ENCODE measurements around the gene SLC25A19. TPM values are rescaled to one million over a fixed set of nuclear protein-coding genes. Genes with fewer than 3 reads are reported as not detected.

SLC25A19 gene
- total and polyA plus RNA-seq, 9 of the 15 experiments (the other 6 are each of a cell fraction or from before 2014, with no cell fraction given), result 33.4 to 76.6 (median 55.3) TPM

DNA sequence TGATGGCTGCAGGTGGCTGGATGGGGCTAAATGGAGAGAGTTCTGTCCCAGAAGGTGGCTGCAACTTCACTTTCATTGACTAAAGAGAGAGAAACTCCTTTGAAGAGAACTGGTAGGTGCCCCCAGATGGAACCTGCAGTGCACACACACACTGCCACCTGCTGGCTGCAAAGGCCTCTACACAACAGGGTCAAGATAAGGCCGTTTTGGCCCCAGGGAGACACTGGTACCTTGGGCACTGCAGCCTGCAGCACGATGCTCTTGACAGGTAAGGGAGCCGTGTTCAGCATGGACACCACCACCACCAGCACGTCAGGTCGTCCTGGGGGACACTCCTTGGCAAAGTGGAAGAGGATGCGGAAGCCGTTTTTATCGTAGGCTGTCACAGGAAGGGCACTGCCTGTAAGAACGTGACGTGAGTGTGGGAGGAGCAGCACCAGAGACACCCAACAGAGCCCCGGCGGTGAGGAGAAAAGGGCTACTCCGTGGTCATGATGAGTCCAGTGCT is 50.5 kb downstream of the SLC25A19 start:
- FAIRE-seq (peak; percentile 90), ATAC-seq (peak; percentile 81), DNase-seq (ENCODE audit: extremely low read depth in 1 of 4, low spot score in 3 of 4) (peak; percentile 69 to 80 (median 76))
- H2AFZ ChIP-seq (ENCODE audit: low read depth, low read length), result no peak overlapping the region
- no peak overlapping the region for H3K4me3 ChIP-seq
- intact Hi-C loops (cut with micrococcal nuclease) (loop anchor here (5.0 kb wide), 1 partner anchor 126 kb away; no protein-coding TSS in a partner anchor), in situ Hi-C loops (cut with MboI) (no loop called here)
- no TSS peak for BruUV-seq (replicated peaks)
- ChIA-PET POLR2A (interaction anchor here (0.6 to 3.1 kb wide), 10 partner anchors 9 to 659 kb away, joined by 3 to 38 read pairs (median 3); partner anchors contain the start of genes GGA3, GRB2 and MRPS7), CTCF (ENCODE audit: low intra/inter-chr PET ratio) (interaction anchor here (0.9 to 2.8 kb wide), 2 partner anchors 174 to 277 kb away, joined by 3 to 10 read pairs; no protein-coding TSS in a partner anchor)
- no peak overlapping the region for H3K27ac ChIP-seq (ENCODE audit: extremely low read depth, low read depth, low read length)
- no peaks in the 10 kb centered on the region for H3K9me1 ChIP-seq (ENCODE audit: control insufficient read depth, insufficient read depth, low read length)
- H3K4me1 ChIP-seq (replicated peaks in 1 of 2; ENCODE audit: control insufficient read depth in 2 of 2, insufficient read depth in 2 of 2, low read length in 2 of 2), result peaks cover 14 to 33% of the 10 kb centered on the region in 2 experiments
- H4K20me1 ChIP-seq (replicated peaks; ENCODE audit: control insufficient read depth, insufficient read depth, low read length), result peaks cover 19% of the 10 kb centered on the region; the same call in 1 of the 2 replicates
- WGBS (ENCODE audit: insufficient coverage, low coverage, missing lambda C conversion rate), result 47% methylated on average over 13 of the region's 13 CpGs
- no peaks in the 10 kb centered on the region for H3K9me3 ChIP-seq (replicated peaks; ENCODE audit: control insufficient read depth, insufficient read depth, low read depth, low read length)
- no peak overlapping the region for H3K4me2 ChIP-seq (ENCODE audit: insufficient read depth, low read length)
- 0 out of 4 replicates have a peak overlapping the region, but pooled peaks of 1 of the 2 experiments have one; percentile 15 for H3K9ac ChIP-seq (ENCODE audit: insufficient read depth in 1 of 2, low read depth in 2 of 2, low read length in 2 of 2)
- no peaks in the 10 kb centered on the region for H3K27me3 ChIP-seq (ENCODE audit: control insufficient read depth in 2 of 2, insufficient read depth in 2 of 2, low read length in 2 of 2)
- peaks cover 95% of the 10 kb centered on the region for H3K36me3 ChIP-seq (ENCODE audit: control insufficient read depth, insufficient read depth, low read length)
- H3K79me2 ChIP-seq (ENCODE audit: control insufficient read depth, insufficient read depth, low read length), result no peaks in the 10 kb centered on the region
- no peak for TF ChIP-seq E2F3 (CRISPR knock-in tag; IDR thresholded peaks at IDR 0.05)
- no peak for TF ChIP-seq ZHX1 (conservative IDR thresholded peaks at IDR 0.05; ENCODE audit: low read length)
- no peak for TF ChIP-seq ZBTB1 (CRISPR knock-in tag; IDR thresholded peaks at IDR 0.05; ENCODE audit: borderline replicate concordance, low read depth)
- peak; percentile 51; the same call in 1 of the 2 replicates for TF ChIP-seq XRCC5 (IDR thresholded peaks at IDR 0.05; ENCODE audit: low read depth, low read length)
- no peak for TF ChIP-seq ZNF589 (CRISPR knock-in tag; IDR thresholded peaks at IDR 0.05; ENCODE audit: low read depth)
- no peak for TF ChIP-seq ESRRB (CRISPR knock-in tag; IDR thresholded peaks at IDR 0.05; ENCODE audit: borderline replicate concordance)
- TF ChIP-seq ARID2 (IDR thresholded peaks at IDR 0.05), result no peak
